Measurements from ENCODE around the gene ADGRA1.

DNA sequence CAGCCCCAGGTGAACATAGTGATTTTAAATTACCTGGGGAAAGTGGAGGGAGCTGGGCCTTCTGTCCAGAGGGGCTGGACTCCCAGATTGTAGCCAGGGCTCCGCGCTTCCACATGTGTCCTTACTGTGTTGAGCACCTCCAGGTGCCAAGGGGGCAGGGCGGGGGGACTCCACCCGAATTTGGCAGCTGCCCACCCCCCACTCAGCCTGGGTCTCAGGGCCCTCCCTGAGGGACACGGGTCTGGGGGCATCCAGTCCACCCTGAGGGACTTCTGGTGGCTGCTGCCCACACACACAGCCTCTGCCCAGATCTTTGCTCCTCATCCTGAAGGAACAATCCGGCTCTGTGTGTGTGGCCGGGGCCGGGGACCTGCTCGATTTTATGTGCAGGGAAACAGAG lies 28.2 kb upstream of the ADGRA1 start:
- TF ChIP-seq, protein P1, sequence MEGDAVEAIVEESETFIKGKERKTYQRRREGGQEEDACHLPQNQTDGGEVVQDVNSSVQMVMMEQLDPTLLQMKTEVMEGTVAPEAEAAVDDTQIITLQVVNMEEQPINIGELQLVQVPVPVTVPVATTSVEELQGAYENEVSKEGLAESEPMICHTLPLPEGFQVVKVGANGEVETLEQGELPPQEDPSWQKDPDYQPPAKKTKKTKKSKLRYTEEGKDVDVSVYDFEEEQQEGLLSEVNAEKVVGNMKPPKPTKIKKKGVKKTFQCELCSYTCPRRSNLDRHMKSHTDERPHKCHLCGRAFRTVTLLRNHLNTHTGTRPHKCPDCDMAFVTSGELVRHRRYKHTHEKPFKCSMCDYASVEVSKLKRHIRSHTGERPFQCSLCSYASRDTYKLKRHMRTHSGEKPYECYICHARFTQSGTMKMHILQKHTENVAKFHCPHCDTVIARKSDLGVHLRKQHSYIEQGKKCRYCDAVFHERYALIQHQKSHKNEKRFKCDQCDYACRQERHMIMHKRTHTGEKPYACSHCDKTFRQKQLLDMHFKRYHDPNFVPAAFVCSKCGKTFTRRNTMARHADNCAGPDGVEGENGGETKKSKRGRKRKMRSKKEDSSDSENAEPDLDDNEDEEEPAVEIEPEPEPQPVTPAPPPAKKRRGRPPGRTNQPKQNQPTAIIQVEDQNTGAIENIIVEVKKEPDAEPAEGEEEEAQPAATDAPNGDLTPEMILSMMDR (IDR thresholded peaks at IDR 0.05; ENCODE audit: insufficient read depth, low read length, poor library complexity, severe bottlenecking), result no peak
- TF ChIP-seq EZH2phosphoT487 (conservative IDR thresholded peaks at IDR 0.05; ENCODE audit: low read length), result no peak
